WTC11 (cell line): ENCODE results near the gene APLF. TPM values are rescaled to one million over a fixed set of nuclear protein-coding genes. Genes with fewer than 3 reads are reported as not detected.

Experiments used
- ATAC-seq: fragments of 200-7000 bp; cut with Tn5 transposase; 2 replicates; pipeline ENCODE4 v1.10.0; 2021; ENCODE audit warnings: mild to moderate bottlenecking, moderate library complexity
- CTCF ChIA-PET: fragments of 300-600 bp; sonication (Branson Sonifier 250); formaldehyde crosslinking; loops from one replicate; lab custom pipeline; 2021; ENCODE audit warnings: antibody characterized with exemption; lab: Charles Lee
- POLR2A ChIA-PET: fragments of 350-600 bp; sonication (Branson Sonifier 250); formaldehyde crosslinking; loops from one replicate; lab custom pipeline; 2021; ENCODE audit warnings: antibody characterized with exemption; lab: Charles Lee
- DNase-seq: peaks from one replicate; pipeline ENCODE4 v3.0.0; 2021; ENCODE audit warnings: low spot score
- H3K27ac Mint-ChIP-seq: 2 replicates; pipeline ENCODE4 v1.8.0; 2021; ENCODE audit warnings: mixed read lengths
- H3K27me3 Mint-ChIP-seq: 2 replicates; pipeline ENCODE4 v1.8.0; 2021; ENCODE audit warnings: low read depth, mild to moderate bottlenecking, moderate library complexity, mixed read lengths
- H3K36me3 Mint-ChIP-seq: 2 replicates; pipeline ENCODE4 v1.8.0; 2021; ENCODE audit warnings: mixed read lengths
- H3K4me1 Mint-ChIP-seq: 2 replicates; pipeline ENCODE4 v1.8.0; 2022; ENCODE audit warnings: mixed read lengths
- H3K4me3 Mint-ChIP-seq: 2 replicates; pipeline ENCODE4 v1.8.0; 2021; ENCODE audit warnings: mild to moderate bottlenecking, moderate library complexity, mixed read lengths
- H3K9me3 Mint-ChIP-seq: 2 replicates; pipeline ENCODE4 v1.8.0; 2021; ENCODE audit warnings: mixed read lengths
- ARID4B ChIP-seq: sonication (generic); formaldehyde crosslinking; IDR thresholded peaks from 2 replicates; pipeline ENCODE4 v1.8.0; 2023; ENCODE audit warnings: missing genetic modification reagents, mild to moderate bottlenecking, borderline replicate concordance
- ATF1 ChIP-seq: sonication (generic); formaldehyde crosslinking; IDR thresholded peaks from 2 replicates; pipeline ENCODE4 v1.8.1; 2023; ENCODE audit warnings: mild to moderate bottlenecking, moderate library complexity, missing genetic modification reagents
- ATF2 ChIP-seq: sonication (generic); formaldehyde crosslinking; IDR thresholded peaks from 2 replicates; pipeline ENCODE4 v1.8.1; 2022; ENCODE audit warnings: low read depth, missing genetic modification reagents, borderline replicate concordance
- CREB1 ChIP-seq: sonication (generic); formaldehyde crosslinking; IDR thresholded peaks from 2 replicates; pipeline ENCODE4 v1.8.0; 2023; ENCODE audit warnings: mild to moderate bottlenecking, missing genetic modification reagents
- CREM ChIP-seq: sonication (generic); formaldehyde crosslinking; IDR thresholded peaks from 2 replicates; pipeline ENCODE4 v1.8.1; 2022; ENCODE audit warnings: mild to moderate bottlenecking, missing genetic modification reagents, moderate library complexity
- CTCF ChIP-seq: fragments of 200-600 bp; IDR thresholded peaks from 2 replicates; pipeline ENCODE4 v1.8.0; 2022; ENCODE audit warnings: antibody characterized with exemption
- E2F5 ChIP-seq: sonication (generic); formaldehyde crosslinking; IDR thresholded peaks from 2 replicates; pipeline ENCODE4 v1.8.1; 2022; ENCODE audit warnings: mild to moderate bottlenecking, moderate library complexity, missing genetic modification reagents
- ERG ChIP-seq: fragments of 250-450 bp; sonication (Bioruptor Pico); IDR thresholded peaks from 2 replicates; pipeline ENCODE4 v1.8.0; 2021; ENCODE audit warnings: mild to moderate bottlenecking
- FOXJ3 ChIP-seq: sonication (generic); formaldehyde crosslinking; IDR thresholded peaks from 2 replicates; pipeline ENCODE4 v1.9.0; 2021; ENCODE audit warnings: missing genetic modification reagents, mild to moderate bottlenecking, borderline replicate concordance
- JAZF1 ChIP-seq: fragments of 250-450 bp; sonication (Bioruptor Pico); IDR thresholded peaks from 2 replicates; pipeline ENCODE4 v1.9.0; 2021; ENCODE audit warnings: moderate library complexity, mild to moderate bottlenecking, inconsistent platforms
- MYBL2 ChIP-seq: sonication (generic); formaldehyde crosslinking; IDR thresholded peaks from 2 replicates; pipeline ENCODE4 v1.8.1; 2023; ENCODE audit warnings: mild to moderate bottlenecking, moderate library complexity, missing genetic modification reagents
- PREB ChIP-seq: sonication (generic); formaldehyde crosslinking; IDR thresholded peaks from 2 replicates; pipeline ENCODE4 v1.8.1; 2022; ENCODE audit warnings: mild to moderate bottlenecking, missing genetic modification reagents, moderate library complexity, borderline replicate concordance
- RORB ChIP-seq: fragments of 250-450 bp; sonication (Bioruptor Pico); IDR thresholded peaks from 2 replicates; pipeline ENCODE4 v1.9.0; 2021; ENCODE audit warnings: mild to moderate bottlenecking
- STAT6 ChIP-seq: sonication (generic); formaldehyde crosslinking; conservative IDR thresholded peaks from 2 replicates; pipeline ENCODE4 v1.8.1; 2023; ENCODE audit warnings: mild to moderate bottlenecking, low read depth, missing genetic modification reagents, moderate library complexity
- ZBTB21 ChIP-seq: sonication (generic); formaldehyde crosslinking; IDR thresholded peaks from 2 replicates; pipeline ENCODE4 v1.8.1; 2023; ENCODE audit warnings: mild to moderate bottlenecking, missing genetic modification reagents, borderline replicate concordance
- ZBTB43 ChIP-seq: sonication (generic); formaldehyde crosslinking; IDR thresholded peaks from 2 replicates; pipeline ENCODE4 v1.8.1; 2023; ENCODE audit warnings: mild to moderate bottlenecking, missing genetic modification reagents
- ZNF281 ChIP-seq: sonication (generic); formaldehyde crosslinking; IDR thresholded peaks from 2 replicates; pipeline ENCODE4 v1.8.0; 2023; ENCODE audit warnings: mild to moderate bottlenecking, missing genetic modification reagents
- total RNA-seq: library from RNA; stranded (reverse); gene quantifications from 3 replicates; pipeline ENCODE4 v1.2.3, GENCODE V29; 2021

APLF gene
- total RNA-seq, 1 experiment from 2014 or later, result 2.7 TPM

- TF ChIP-seq ZNF281 (CRISPR knock-in tag) (no peak), ATF1 (CRISPR knock-in tag) (no peak), E2F5 (CRISPR knock-in tag) (no peak), CTCF (no peak), STAT6 (CRISPR knock-in tag) (no peak), RORB (CRISPR knock-in tag) (no peak), MYBL2 (CRISPR knock-in tag) (no peak), CREM (no peak), ERG (no peak), ZBTB43 (no peak), CREB1 (CRISPR knock-in tag) (no peak), ZBTB21 (no peak), FOXJ3 (CRISPR knock-in tag) (no peak), ARID4B (no peak), JAZF1 (no peak), PREB (CRISPR knock-in tag) (no peak), ATF2 (no peak)
- DNase-seq (no peak), ATAC-seq (no peak)
- Mint-ChIP-seq H3K36me3 (no peaks in the 10 kb centered on the region), H3K4me1 (peaks cover 5% of the 10 kb centered on the region), H3K27me3 (no peaks in the 10 kb centered on the region), H3K27ac (no peak overlapping the region), H3K4me3 (no peak overlapping the region), H3K9me3 (no peaks in the 10 kb centered on the region)
- ChIA-PET CTCF (interaction anchor here (0.7 kb wide), 1 partner anchor 589 kb away, joined by 3 read pairs; the partner anchor contains the start of gene ANTXR1), POLR2A (no interaction called here)
Measured at GRCh38 chr2:68423966-68424650, 43.3 kb upstream of the APLF start.
